ENCODE data around the gene KY. TPM values are rescaled to one million over a fixed set of nuclear protein-coding genes. Genes with fewer than 3 reads are reported as not detected.

KY gene
- total and polyA plus RNA-seq, 10 of the 15 experiments (the other 5 are each of a cell fraction or from before 2014, with no cell fraction given), result 0.04 to 0.11 TPM; not detected in 8

DNA sequence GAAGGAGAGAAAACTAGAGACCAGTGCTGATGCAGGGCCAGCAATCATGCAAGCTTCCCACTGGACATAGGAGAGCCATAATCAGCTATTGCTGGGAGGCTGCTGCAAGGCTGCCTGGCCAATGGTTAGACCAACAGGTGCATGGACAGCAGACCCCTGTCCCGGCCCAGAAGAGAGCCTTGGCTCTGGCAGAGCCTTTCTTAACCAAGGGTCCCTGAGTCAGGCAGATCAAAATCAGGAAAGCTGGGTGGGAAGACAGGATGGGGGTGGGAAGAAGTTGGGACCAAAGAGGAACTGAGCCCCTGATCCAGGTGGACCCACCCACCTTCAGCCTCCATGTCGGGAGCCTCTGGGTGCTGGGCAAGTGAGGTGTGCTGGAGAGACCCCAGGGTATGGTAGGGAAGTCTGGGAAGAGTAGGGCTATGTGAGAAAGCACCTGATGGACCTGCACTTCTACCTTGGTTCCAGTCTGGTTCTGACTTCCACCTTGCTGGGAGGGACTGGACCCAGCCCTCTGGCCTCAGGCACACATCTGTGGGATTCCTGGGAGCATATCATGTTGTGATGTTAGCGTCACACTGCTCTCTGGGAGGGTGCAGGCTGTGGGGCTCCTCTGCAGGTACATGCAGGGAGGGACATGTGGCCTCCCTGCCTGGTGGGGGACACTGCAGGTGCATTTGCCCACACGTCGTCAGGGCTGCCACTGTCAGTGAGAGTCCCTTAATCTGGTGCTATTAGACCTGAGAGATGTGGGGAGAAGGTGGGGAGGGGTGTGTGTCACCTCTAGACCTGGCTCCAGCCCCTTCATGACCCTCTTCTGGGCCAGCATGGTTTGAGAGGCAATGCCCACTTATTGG is 24.7 kb downstream of the KY start (continued):
- TF ChIP-seq, protein P1, sequence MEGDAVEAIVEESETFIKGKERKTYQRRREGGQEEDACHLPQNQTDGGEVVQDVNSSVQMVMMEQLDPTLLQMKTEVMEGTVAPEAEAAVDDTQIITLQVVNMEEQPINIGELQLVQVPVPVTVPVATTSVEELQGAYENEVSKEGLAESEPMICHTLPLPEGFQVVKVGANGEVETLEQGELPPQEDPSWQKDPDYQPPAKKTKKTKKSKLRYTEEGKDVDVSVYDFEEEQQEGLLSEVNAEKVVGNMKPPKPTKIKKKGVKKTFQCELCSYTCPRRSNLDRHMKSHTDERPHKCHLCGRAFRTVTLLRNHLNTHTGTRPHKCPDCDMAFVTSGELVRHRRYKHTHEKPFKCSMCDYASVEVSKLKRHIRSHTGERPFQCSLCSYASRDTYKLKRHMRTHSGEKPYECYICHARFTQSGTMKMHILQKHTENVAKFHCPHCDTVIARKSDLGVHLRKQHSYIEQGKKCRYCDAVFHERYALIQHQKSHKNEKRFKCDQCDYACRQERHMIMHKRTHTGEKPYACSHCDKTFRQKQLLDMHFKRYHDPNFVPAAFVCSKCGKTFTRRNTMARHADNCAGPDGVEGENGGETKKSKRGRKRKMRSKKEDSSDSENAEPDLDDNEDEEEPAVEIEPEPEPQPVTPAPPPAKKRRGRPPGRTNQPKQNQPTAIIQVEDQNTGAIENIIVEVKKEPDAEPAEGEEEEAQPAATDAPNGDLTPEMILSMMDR (IDR thresholded peaks at IDR 0.05 in 2 of 3, conservative IDR thresholded peaks at IDR 0.05 in 1 of 3; ENCODE audit: control insufficient read depth in 2 of 3, extremely low read depth in 1 of 3, insufficient read depth in 1 of 3, low read depth in 3 of 3, low read length in 3 of 3), result no peak
- no peak for TF ChIP-seq HDAC6 (IDR thresholded peaks at IDR 0.05; ENCODE audit: unreplicated experiment)
- TF ChIP-seq GATAD2B (conservative IDR thresholded peaks at IDR 0.05; ENCODE audit: low read depth), result no peak
- TF ChIP-seq NR2F1 (conservative IDR thresholded peaks at IDR 0.05), result no peak

DNA sequence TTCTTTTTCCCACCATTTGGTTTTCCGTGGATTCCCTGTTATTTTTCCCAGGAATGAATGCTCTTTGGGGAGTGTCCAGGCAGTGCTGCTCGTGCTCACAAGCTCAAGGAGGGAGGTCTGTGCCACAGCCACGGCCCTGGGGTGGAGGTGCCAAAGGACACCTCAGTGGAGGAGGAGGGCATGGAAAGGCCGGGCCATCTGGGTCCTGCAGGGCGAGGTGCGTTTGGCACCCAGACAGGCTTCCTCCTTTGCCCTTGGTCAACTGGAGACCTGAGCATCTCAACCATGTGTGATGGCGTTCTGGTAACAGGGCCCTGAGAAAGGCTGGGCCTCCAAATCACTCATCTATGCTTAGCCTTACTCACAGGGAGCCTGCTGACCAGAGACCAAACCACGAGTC is 25.4 kb downstream of the KY start:
- H3K4me1 ChIP-seq (ENCODE audit: control insufficient read depth, insufficient read depth, low read length), result no peaks in the 10 kb centered on the region
- TF ChIP-seq MTA2 (IDR thresholded peaks at IDR 0.05; ENCODE audit: low read depth) (no peak), RAD21 (IDR thresholded peaks at IDR 0.05; ENCODE audit: insufficient read depth, low read depth, low read length) (no peak), HDGF (IDR thresholded peaks at IDR 0.05) (no peak), SUZ12 (IDR thresholded peaks at IDR 0.05; ENCODE audit: unreplicated experiment) (no peak), IKZF2 (IDR thresholded peaks at IDR 0.05) (no peak), EP300 (IDR thresholded peaks at IDR 0.05; ENCODE audit: borderline replicate concordance in 1 of 2, control insufficient read depth in 1 of 2, low read depth in 2 of 2, low read length in 2 of 2) (no peak)
- TF ChIP-seq, protein P2, sequence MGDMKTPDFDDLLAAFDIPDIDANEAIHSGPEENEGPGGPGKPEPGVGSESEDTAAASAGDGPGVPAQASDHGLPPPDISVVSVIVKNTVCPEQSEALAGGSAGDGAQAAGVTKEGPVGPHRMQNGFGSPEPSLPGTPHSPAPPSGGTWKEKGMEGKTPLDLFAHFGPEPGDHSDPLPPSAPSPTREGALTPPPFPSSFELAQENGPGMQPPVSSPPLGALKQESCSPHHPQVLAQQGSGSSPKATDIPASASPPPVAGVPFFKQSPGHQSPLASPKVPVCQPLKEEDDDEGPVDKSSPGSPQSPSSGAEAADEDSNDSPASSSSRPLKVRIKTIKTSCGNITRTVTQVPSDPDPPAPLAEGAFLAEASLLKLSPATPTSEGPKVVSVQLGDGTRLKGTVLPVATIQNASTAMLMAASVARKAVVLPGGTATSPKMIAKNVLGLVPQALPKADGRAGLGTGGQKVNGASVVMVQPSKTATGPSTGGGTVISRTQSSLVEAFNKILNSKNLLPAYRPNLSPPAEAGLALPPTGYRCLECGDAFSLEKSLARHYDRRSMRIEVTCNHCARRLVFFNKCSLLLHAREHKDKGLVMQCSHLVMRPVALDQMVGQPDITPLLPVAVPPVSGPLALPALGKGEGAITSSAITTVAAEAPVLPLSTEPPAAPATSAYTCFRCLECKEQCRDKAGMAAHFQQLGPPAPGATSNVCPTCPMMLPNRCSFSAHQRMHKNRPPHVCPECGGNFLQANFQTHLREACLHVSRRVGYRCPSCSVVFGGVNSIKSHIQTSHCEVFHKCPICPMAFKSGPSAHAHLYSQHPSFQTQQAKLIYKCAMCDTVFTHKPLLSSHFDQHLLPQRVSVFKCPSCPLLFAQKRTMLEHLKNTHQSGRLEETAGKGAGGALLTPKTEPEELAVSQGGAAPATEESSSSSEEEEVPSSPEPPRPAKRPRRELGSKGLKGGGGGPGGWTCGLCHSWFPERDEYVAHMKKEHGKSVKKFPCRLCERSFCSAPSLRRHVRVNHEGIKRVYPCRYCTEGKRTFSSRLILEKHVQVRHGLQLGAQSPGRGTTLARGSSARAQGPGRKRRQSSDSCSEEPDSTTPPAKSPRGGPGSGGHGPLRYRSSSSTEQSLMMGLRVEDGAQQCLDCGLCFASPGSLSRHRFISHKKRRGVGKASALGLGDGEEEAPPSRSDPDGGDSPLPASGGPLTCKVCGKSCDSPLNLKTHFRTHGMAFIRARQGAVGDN (IDR thresholded peaks at IDR 0.05), result no peak
- TF ChIP-seq, protein P3, sequence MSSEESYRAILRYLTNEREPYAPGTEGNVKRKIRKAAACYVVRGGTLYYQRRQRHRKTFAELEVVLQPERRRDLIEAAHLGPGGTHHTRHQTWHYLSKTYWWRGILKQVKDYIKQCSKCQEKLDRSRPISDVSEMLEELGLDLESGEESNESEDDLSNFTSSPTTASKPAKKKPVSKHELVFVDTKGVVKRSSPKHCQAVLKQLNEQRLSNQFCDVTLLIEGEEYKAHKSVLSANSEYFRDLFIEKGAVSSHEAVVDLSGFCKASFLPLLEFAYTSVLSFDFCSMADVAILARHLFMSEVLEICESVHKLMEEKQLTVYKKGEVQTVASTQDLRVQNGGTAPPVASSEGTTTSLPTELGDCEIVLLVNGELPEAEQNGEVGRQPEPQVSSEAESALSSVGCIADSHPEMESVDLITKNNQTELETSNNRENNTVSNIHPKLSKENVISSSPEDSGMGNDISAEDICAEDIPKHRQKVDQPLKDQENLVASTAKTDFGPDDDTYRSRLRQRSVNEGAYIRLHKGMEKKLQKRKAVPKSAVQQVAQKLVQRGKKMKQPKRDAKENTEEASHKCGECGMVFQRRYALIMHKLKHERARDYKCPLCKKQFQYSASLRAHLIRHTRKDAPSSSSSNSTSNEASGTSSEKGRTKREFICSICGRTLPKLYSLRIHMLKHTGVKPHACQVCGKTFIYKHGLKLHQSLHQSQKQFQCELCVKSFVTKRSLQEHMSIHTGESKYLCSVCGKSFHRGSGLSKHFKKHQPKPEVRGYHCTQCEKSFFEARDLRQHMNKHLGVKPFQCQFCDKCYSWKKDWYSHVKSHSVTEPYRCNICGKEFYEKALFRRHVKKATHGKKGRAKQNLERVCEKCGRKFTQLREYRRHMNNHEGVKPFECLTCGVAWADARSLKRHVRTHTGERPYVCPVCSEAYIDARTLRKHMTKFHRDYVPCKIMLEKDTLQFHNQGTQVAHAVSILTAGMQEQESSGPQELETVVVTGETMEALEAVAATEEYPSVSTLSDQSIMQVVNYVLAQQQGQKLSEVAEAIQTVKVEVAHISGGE (CRISPR knock-in tag; IDR thresholded peaks at IDR 0.05), result no peak

More for the DNA sequence above, 25.4 kb downstream of the KY start:
- DNase-seq (ENCODE audit: low read depth, low spot score) (no peak), FAIRE-seq (no peak), ATAC-seq (no peak)
- peaks cover 1% of the 10 kb centered on the region; the same call in 1 of the 3 replicates for H3K9me3 ChIP-seq (replicated peaks; ENCODE audit: control insufficient read depth, insufficient read depth, low read length)
- no peaks in the 10 kb centered on the region; a peak in 1 of 4 replicates for H3K27me3 ChIP-seq (replicated peaks in 1 of 2; ENCODE audit: control insufficient read depth in 2 of 2, insufficient read depth in 2 of 2, low read length in 1 of 2)
- POLR2A ChIA-PET, result no interaction called here
- intact Hi-C loops (cut with micrococcal nuclease; ENCODE audit: unreplicated experiment), result no loop called here
- no peak overlapping the region for H3K27ac ChIP-seq (ENCODE audit: control insufficient read depth, insufficient read depth)
- no peak overlapping the region for H3K9ac ChIP-seq (ENCODE audit: control insufficient read depth, insufficient read depth, low read length)
- no peak overlapping the region for H2AFZ ChIP-seq (ENCODE audit: control insufficient read depth, low read depth, low read length)
- no peaks in the 10 kb centered on the region for H3K36me3 ChIP-seq (ENCODE audit: control insufficient read depth in 2 of 2, insufficient read depth in 2 of 2, low read length in 1 of 2)
- RAD21 ChIA-PET (ENCODE audit: unreplicated experiment), result no interaction called here
- no peaks in the 10 kb centered on the region for H3K79me2 ChIP-seq (ENCODE audit: control insufficient read depth, insufficient read depth, low read length)
- whole genome bisulfite sequencing (ENCODE audit: insufficient coverage, insufficient replicate concordance, low lambda C conversion rate, missing lambda C conversion rate), result 6% methylated on average over 8 of the region's 8 CpGs
- H3K4me2 ChIP-seq (ENCODE audit: control insufficient read depth, insufficient read depth), result no peak overlapping the region
- in situ Hi-C loops (cut with MboI), result no loop called here
- no peak overlapping the region for H3K4me3 ChIP-seq
- SMC1A ChIA-PET (ENCODE audit: uncharacterized antibody, unreplicated experiment), result no interaction called here
- CTCF ChIA-PET, result interaction anchor here (1.3 kb wide), 1 partner anchor 24 kb away, joined by 4 read pairs; no protein-coding TSS in a partner anchor
- no TSS peak for BruUV-seq (replicated peaks)
- H4K20me1 ChIP-seq (ENCODE audit: control insufficient read depth, insufficient read depth), result no peaks in the 10 kb centered on the region
